ENCODE measurements around the gene POU3F1. TPM values are rescaled to one million over a fixed set of nuclear protein-coding genes. Genes with fewer than 3 reads are reported as not detected.

Gene POU3F1
- total RNA-seq, 1 experiment from 2014 or later = 5.8 TPM

DNA sequence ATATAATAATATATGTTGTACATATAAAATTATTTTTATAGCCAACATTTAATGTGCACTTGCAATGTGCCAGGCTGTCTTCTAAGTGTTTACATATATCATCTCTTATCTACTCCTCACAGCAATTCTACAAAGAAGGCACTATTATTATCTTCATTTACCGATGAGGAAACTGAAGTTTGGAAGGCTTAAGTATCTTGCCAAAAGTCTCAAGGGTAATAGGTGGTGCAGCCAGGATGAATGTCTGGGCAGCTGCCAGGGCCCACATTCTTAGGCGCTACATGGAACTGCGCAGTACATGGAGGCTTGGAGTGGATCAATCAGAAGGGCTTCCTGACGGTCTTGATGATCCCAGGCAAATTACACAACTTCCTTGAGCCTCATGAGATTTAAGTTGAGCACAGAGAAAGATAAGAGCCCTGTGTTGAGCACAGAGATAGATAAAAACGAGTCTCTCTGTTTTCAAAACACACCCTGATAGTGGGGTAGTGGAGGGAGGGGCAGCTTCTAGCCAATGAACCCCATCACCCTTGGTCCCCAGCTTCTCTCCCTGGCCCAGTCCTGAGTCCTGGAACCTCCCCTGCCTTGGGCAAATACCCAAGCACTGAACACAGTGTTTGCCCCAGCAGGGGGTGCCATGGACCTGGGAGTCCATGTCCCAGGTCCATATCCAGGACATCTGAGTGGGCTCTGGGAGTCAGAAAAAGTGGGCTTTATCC lies 9.2 kb downstream of the POU3F1 start:
- Histone ChIP-seq H3T11ph (ENCODE audit: low read length) (no peak overlapping the region), H2AFZ (ENCODE audit: low read length) (no peak overlapping the region), H3K4me1 (ENCODE audit: insufficient read depth, low read length) (0 out of 2 replicates have a peak, but pooled peaks cover 1% of the 10 kb centered on the region), H2BK20ac (ENCODE audit: low read depth, low read length, poor library complexity, severe bottlenecking) (no peak overlapping the region), H3K9me3 (ENCODE audit: control insufficient read depth, low read depth, low read length) (no peaks in the 10 kb centered on the region), H3K27ac (ENCODE audit: insufficient read length, low read depth, low read length) (no peak overlapping the region), H3K56ac (ENCODE audit: insufficient read length, low read depth, low read length) (no peak overlapping the region), H3K79me1 (ENCODE audit: insufficient read depth, low read depth, low read length, poor library complexity, severe bottlenecking) (no peaks in the 10 kb centered on the region), H3K14ac (ENCODE audit: insufficient read depth, low read length) (no peak overlapping the region), H3K79me2 (ENCODE audit: insufficient read depth, low read length) (no peaks in the 10 kb centered on the region), H3K9ac (ENCODE audit: extremely low read depth, insufficient read length, low read length) (no peak overlapping the region), H4K8ac (replicated peaks; ENCODE audit: insufficient read length, low read depth, low read length) (no peak overlapping the region), H2BK120ac (ENCODE audit: low read depth, low read length, poor library complexity, severe bottlenecking) (no peak overlapping the region), H2BK5ac (ENCODE audit: insufficient read length, low read length) (no peak overlapping the region), H2AK5ac (ENCODE audit: insufficient read length, low read length) (no peak overlapping the region), H3K4me2 (ENCODE audit: insufficient read depth, insufficient read length, low read length) (no peak overlapping the region), H4K20me1 (ENCODE audit: control insufficient read depth, insufficient read depth, insufficient read length) (no peaks in the 10 kb centered on the region), H3K23ac (ENCODE audit: insufficient read length, low read depth, low read length) (no peak overlapping the region), H2BK15ac (ENCODE audit: low read depth, low read length) (no peak overlapping the region), H2BK12ac (ENCODE audit: insufficient read length, low read depth, low read length) (no peak overlapping the region), H4K91ac (ENCODE audit: insufficient read length, low read depth, low read length) (no peak overlapping the region), H3K18ac (ENCODE audit: insufficient read length, low read depth, low read length) (no peak overlapping the region), H4K5ac (ENCODE audit: insufficient read length, low read depth, low read length) (no peak overlapping the region), H3K27me3 (ENCODE audit: insufficient read depth, low read length) (no peaks in the 10 kb centered on the region), H3K23me2 (ENCODE audit: insufficient read length, low read depth, low read length, poor library complexity, severe bottlenecking) (no peaks in the 10 kb centered on the region), H3K4ac (ENCODE audit: low read depth, low read length) (no peak overlapping the region)
- WGBS (ENCODE audit: extremely low coverage, insufficient read length, low lambda C conversion rate) = no CpG with 5 or more reads among the region's 5 CpGs
- Mint-ChIP-seq H3K4me1 (peaks cover 9 to 28% of the 10 kb centered on the region in 2 experiments), H3K4me3 (no peak overlapping the region), H3K36me3 (ENCODE audit: insufficient read depth in 1 of 3, low read depth in 3 of 3) (peaks cover 5 to 23% (median 15%) of the 10 kb centered on the region in 3 experiments; a peak in 6 of 7 replicates), H3K27ac (no peak overlapping the region), H3K27me3 (ENCODE audit: low read depth) (peaks cover 4% of the 10 kb centered on the region), H3K9me3 (peaks cover 0 to 6% of the 10 kb centered on the region in 2 experiments; a peak in 2 of 5 replicates)
- TF ChIP-seq, protein P1, sequence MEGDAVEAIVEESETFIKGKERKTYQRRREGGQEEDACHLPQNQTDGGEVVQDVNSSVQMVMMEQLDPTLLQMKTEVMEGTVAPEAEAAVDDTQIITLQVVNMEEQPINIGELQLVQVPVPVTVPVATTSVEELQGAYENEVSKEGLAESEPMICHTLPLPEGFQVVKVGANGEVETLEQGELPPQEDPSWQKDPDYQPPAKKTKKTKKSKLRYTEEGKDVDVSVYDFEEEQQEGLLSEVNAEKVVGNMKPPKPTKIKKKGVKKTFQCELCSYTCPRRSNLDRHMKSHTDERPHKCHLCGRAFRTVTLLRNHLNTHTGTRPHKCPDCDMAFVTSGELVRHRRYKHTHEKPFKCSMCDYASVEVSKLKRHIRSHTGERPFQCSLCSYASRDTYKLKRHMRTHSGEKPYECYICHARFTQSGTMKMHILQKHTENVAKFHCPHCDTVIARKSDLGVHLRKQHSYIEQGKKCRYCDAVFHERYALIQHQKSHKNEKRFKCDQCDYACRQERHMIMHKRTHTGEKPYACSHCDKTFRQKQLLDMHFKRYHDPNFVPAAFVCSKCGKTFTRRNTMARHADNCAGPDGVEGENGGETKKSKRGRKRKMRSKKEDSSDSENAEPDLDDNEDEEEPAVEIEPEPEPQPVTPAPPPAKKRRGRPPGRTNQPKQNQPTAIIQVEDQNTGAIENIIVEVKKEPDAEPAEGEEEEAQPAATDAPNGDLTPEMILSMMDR (conservative IDR thresholded peaks at IDR 0.05) = no peak
- DNase-seq = no peak

Measured in H9 (cell line).